Measurements from ENCODE around the gene ARL14. TPM values are rescaled to one million over a fixed set of nuclear protein-coding genes. Genes with fewer than 3 reads are reported as not detected.

The ARL14 gene
- polyA plus RNA-seq, 1 donor from 2014 or later = not detected

DNA sequence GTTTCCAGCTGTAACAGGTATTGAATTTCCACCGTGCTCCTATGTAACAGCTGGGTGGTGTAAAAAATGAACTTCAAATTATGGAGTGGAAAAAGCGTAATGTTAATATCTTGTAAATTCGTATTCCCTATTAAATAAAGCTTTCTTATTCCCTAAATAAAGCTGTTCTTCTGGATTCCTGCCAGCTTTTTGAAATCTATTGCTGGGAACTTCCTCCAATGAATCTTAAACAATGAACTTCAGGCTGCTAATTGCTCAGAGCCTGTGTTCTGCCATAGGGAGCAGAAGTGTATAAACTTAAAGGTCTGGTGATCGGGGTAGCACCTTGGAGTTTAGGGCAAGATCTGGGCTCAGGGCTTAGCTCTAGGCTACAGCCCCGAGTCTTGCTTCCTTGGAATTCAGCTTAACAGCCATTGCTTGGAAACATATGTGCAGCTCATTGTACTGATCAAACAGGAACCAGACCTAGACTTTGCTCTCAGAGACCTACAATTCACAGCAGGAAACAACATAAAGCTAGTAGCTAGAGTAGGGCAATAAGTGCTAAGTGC is 1.4 kb downstream of the ARL14 start:
- Histone ChIP-seq H3K9ac (ENCODE audit: low read length) (no peak overlapping the region), H3K9me2 (ENCODE audit: insufficient read depth, low read length) (no peaks in the 10 kb centered on the region), H2AFZ (ENCODE audit: low read depth, low read length) (no peak overlapping the region), H3K4me3 (ENCODE audit: low read length) (no peak overlapping the region), H4K20me1 (ENCODE audit: insufficient read depth) (no peaks in the 10 kb centered on the region), H3K4me2 (ENCODE audit: low read length) (no peak overlapping the region), H3K79me2 (replicated peaks; ENCODE audit: insufficient read depth, low read length) (no peaks in the 10 kb centered on the region), H3K9me3 (ENCODE audit: low read length) (no peaks in the 10 kb centered on the region), H3K27ac (ENCODE audit: low read length) (no peak overlapping the region), H3K36me3 (ENCODE audit: insufficient read depth, low read length) (no peaks in the 10 kb centered on the region), H3K27me3 (ENCODE audit: insufficient read depth, low read depth, low read length) (no peaks in the 10 kb centered on the region), H3F3A (ENCODE audit: insufficient read depth, low read length, poor library complexity, severe bottlenecking) (no peaks in the 10 kb centered on the region)
- TF ChIP-seq, protein P1, sequence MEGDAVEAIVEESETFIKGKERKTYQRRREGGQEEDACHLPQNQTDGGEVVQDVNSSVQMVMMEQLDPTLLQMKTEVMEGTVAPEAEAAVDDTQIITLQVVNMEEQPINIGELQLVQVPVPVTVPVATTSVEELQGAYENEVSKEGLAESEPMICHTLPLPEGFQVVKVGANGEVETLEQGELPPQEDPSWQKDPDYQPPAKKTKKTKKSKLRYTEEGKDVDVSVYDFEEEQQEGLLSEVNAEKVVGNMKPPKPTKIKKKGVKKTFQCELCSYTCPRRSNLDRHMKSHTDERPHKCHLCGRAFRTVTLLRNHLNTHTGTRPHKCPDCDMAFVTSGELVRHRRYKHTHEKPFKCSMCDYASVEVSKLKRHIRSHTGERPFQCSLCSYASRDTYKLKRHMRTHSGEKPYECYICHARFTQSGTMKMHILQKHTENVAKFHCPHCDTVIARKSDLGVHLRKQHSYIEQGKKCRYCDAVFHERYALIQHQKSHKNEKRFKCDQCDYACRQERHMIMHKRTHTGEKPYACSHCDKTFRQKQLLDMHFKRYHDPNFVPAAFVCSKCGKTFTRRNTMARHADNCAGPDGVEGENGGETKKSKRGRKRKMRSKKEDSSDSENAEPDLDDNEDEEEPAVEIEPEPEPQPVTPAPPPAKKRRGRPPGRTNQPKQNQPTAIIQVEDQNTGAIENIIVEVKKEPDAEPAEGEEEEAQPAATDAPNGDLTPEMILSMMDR (IDR thresholded peaks at IDR 0.05; ENCODE audit: poor library complexity, severe bottlenecking) = no peak
- TF ChIP-seq REST (IDR thresholded peaks at IDR 0.05; ENCODE audit: borderline replicate concordance) (no peak), TAF1 (IDR thresholded peaks at IDR 0.05; ENCODE audit: low read depth) (no peak), SMC3 (conservative IDR thresholded peaks at IDR 0.05; ENCODE audit: poor library complexity) (no peak), EZH2 (IDR thresholded peaks at IDR 0.05; ENCODE audit: borderline replicate concordance, insufficient read depth, low read length, poor library complexity, severe bottlenecking) (no peak), MXI1 (conservative IDR thresholded peaks at IDR 0.05; ENCODE audit: poor library complexity, severe bottlenecking) (no peak), POLR2AphosphoS5 (IDR thresholded peaks at IDR 0.05) (no peak), EP300 (conservative IDR thresholded peaks at IDR 0.05; ENCODE audit: poor library complexity, severe bottlenecking) (no peak), RAD21 (conservative IDR thresholded peaks at IDR 0.05) (no peak)

DNA sequence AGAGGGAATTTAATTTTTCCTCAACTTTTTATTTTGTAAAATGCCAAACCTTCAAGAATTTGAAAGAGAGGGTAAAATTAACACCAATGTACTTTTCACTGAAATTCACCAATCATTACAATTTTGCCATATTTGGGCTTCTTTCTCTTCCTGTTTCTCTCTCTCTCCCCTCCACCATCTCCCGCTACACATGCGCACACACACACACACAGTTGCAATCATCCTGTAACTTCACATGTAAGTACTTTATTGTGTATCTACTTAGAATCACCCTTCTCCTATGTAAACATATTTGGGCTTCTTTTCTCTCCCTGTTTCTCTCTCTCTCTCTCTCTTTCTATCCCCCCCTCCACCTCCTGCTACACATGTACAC is 7.4 kb downstream of the ARL14 start:
- Histone ChIP-seq H3K4me2 (ENCODE audit: low read length) (no peak overlapping the region), H3K27ac (ENCODE audit: low read length) (no peak overlapping the region), H3K36me3 (ENCODE audit: insufficient read depth, low read length) (no peaks in the 10 kb centered on the region), H3K27me3 (ENCODE audit: insufficient read depth, low read depth, low read length) (no peaks in the 10 kb centered on the region), H3K79me2 (replicated peaks; ENCODE audit: insufficient read depth, low read length) (no peaks in the 10 kb centered on the region), H3F3A (ENCODE audit: insufficient read depth, low read length, poor library complexity, severe bottlenecking) (no peaks in the 10 kb centered on the region), H2AFZ (ENCODE audit: low read depth, low read length) (no peak overlapping the region), H3K9ac (ENCODE audit: low read length) (no peak overlapping the region), H3K9me2 (ENCODE audit: insufficient read depth, low read length) (no peaks in the 10 kb centered on the region), H3K9me3 (ENCODE audit: low read length) (no peaks in the 10 kb centered on the region), H3K4me3 (ENCODE audit: low read length) (no peak overlapping the region), H4K20me1 (ENCODE audit: insufficient read depth) (no peaks in the 10 kb centered on the region)
- no peak for TF ChIP-seq EZH2 (IDR thresholded peaks at IDR 0.05; ENCODE audit: borderline replicate concordance, insufficient read depth, low read length, poor library complexity, severe bottlenecking)
- TF ChIP-seq EP300 (conservative IDR thresholded peaks at IDR 0.05; ENCODE audit: poor library complexity, severe bottlenecking) = no peak
- TF ChIP-seq POLR2AphosphoS5 (IDR thresholded peaks at IDR 0.05) = no peak
- no peak for TF ChIP-seq SMC3 (conservative IDR thresholded peaks at IDR 0.05; ENCODE audit: poor library complexity)
- TF ChIP-seq REST (IDR thresholded peaks at IDR 0.05; ENCODE audit: borderline replicate concordance) = no peak
- no peak for TF ChIP-seq RAD21 (conservative IDR thresholded peaks at IDR 0.05)
- TF ChIP-seq TAF1 (IDR thresholded peaks at IDR 0.05; ENCODE audit: low read depth) = no peak

Measured in neural cell (in vitro differentiated cells).